HG03457 (cell line): ENCODE measurements around the gene SSBP2.
"Not testable (repeated sequence)": the region's sequence is repeated elsewhere in the genome, so short reads cannot be mapped to it uniquely, and the experiment has no call there.

Experiments used
- ATAC-seq: cut with Tn5 transposase; IDR thresholded peaks from one replicate; pipeline ENCODE4 v1.9.1; 2021; ENCODE audit warnings: moderate number of reproducible peaks; ENCODE audit not compliant: unreplicated experiment

Gene SSBP2

DNA sequence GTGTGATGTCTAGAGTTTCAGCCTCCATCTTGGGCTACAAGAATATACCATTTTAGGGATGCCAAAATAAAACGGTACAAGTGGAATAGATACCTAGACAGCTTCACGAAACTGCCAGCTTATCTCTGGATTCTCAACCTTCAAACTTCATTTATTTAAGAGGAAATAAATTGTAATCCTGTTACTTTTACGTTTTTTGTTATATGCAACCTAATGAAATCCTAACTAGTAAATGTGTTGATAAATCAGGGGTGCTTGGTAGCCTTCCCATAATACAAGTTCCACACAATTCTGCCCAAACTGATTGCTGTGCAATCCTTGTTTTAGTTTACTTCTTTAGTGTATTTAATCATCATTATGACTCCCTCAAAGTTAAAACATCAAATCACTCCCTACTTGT is 75.5 kb downstream of the SSBP2 start:
- ATAC-seq: no peak

DNA sequence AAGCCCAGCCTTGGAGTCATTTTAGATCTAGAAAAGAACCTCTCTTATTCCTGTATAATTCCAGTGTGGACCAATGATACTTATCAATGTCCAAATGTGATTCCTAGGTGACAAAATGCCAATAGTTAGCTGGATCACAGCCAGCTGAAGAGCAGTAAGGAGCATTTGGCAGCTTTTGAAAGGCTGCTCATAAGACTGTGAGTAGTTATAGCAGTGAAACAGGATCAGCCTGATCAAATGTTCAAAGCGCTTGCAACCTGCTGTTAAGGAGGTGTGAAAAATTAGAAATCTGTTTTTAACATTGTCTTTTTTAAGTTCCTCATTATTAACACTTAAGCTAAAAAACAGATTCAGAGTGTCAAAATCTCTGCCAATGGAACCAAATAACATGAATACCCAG is 85.1 kb downstream of the SSBP2 start:
- ATAC-seq: no peak

DNA sequence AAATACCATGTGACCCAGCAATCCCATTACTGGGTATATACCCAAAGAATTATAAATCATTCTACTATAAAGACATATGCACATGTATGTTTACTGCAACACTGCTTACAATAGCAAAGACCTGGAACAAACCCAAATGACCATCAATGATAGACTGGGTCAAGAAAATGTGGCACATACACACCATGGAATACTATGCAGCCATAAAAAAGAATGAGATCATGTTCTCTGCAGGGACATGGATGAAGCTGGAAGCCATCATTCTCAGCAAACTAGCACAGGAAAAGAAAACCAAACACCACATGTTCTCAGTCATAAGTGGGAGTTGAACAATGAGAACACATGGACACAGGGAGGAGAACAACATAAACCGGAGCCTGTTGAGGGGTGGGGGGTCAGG is 90.3 kb downstream of the SSBP2 start:
- not testable (repeated sequence) for ATAC-seq

DNA sequence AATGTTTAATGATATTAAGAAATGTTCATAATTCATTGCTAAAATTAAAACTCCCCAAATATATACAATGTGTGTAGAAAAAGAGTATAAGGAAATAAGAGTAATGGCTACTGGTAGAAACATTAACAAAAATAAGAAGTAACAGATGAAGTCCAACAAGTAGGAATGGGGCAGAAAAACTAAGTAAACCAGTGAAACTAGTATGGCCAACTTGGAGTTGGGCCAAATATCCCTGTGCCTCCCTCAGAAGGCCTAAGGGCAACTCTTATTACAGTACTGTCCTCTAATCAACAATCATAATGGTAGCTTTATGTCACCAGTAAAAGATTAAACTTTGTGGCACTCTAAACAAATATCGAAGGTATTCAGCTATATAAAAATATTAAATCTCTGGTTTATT is 93.5 kb downstream of the SSBP2 start:
- ATAC-seq: no peak

DNA sequence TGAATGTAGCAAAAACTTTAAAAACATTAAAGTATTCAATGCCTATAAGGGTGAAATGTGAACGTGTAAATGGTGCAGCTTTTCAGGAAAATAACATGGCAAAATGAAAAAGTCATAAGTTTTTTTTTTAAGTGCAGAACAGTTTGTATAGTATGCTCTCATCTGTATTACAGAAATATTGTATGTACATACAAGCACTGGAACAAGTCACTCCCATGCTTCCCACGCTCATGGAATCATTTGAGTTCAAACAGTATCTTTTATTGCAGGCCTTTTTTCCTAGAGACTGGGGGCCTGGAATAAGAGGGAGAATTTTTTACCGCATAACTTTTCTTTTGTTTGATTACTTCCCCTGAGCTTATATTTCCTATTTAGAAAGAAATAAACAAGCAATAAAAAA is 94.1 kb downstream of the SSBP2 start:
- ATAC-seq: no peak

DNA sequence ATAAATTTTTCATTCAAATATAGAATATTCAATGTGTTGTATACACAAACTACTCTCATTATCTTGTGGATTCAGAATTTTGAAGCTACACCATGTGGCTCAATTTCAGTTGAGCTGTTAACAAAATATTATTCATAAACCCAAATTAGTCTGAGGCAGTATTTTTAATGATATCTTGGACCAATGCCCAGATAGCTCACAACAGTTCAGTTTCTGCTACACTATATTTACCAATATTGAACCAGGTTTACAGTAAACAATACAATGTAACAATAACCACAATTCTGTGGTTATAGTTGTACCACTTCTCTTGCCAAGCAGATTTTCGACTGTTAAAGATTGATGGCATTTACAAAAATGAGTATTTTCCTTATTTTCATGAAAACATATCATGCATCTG is 99.9 kb downstream of the SSBP2 start:
- no peak for ATAC-seq

DNA sequence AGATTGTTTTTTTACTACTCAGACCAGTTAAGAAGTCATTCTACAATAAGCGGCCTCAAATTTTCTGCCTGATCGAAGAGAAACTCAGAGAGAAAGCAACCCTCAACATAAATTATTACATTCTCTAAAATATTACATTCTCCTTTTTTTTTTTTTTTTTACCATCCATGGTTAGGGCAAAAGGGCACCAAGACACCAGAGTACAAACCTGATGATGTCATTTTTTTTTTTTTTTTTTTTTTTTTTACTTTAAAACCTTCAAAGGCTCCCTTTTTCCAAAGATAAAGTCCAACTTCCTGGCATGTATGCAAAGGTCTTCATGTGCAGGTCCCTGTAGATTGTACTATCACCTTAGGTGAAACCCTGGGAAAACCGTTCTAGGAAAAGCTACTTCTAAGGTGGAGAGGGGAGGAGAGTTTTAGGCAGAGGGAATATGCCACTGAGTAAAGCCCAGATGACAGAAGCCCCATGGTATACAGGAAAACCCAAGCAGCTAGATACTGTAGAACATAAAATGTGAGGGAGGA is 104.4 kb downstream of the SSBP2 start:
- no peak for ATAC-seq

DNA sequence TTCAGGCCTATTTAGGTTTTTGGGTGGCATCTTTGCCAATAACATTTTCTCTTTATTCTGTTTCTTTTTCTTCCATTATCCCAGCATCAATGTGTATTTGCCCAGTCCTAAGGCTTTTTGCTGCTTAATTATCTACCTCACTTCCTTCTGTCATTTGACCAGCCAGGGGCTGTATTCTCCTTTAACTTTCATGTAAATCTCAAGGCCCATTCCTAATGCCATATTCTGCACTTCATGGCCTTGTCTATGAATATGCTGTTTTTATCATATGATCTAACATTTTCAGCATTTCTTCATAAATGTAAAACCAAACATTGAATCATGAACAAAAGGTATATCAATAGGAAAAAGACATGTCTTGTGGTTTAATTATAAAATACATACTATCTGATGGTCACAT is 108.7 kb downstream of the SSBP2 start:
- ATAC-seq: no peak

DNA sequence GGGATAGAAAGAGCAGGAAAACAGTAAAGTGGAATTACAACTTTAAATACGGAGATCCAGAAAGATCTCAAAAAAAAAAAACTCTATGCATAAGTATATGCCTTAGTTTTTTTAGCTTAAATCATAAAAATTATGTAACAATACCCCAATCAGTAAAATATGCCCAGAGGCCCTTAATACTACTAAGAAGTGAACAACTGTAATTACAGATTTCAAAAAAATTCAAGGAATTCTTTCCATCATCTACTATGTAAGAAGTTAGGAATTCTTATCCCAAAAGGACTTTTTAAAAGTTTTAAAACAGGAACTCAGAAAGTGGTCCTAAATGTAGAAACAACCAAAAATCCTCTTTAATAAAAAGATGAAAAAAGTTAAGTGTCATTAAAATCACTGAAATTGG is 111.3 kb downstream of the SSBP2 start:
- ATAC-seq: no peak

DNA sequence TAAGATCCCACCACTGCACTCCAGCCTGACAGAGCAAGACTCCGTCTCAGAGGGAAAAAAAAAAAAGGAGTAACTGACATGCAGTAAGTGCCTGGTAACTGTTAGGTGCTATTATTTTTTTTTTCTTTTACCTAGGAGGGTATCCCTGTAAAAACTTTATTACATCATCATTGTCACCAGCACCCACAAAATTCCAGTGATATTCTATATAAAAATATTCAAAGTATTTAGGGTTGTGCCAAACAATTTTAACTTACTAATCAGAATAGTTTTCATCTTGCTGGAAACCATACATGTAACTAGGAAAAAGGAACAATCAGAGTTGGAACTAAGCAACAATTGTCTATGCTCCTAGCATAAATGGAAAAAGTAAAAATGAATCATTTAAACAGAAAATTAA is 112.4 kb downstream of the SSBP2 start:
- no peak for ATAC-seq

DNA sequence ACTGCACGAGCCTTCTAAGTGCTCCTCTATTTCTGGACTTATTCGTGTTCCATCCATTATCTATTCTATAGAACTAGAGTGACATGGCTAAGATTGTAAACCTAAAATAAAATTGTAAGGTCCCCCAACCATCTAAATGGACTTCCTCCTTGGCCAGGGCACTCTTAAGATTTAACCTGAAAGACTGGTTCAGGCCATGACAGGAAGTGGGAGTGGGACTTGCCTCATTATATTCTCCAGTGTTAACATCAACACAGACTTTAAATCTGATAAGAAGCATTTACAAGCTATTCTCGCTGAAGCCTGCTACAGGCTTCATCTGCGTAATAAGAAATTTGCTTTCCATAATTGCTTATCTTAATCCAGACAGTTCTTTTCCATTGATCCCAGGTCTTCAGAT is 117.0 kb downstream of the SSBP2 start:
- ATAC-seq: no peak

DNA sequence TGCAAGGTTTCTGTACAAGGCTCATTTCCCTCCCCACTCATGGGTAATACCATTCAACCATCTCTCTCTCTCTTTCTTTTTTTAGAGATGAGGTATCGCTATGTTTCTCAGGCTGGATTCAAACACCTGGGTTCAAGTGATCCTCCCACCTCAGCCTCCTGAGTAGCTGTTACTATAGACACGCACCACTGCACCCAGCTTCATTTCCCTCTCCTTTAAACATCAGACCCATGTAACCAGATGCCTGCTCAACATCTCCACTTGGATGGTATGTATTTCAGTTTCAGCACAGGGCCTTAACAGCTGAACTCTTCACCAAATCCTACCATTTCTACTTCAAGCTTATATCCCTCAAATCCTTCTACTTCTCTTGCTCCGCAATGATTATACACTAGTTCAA is 117.4 kb downstream of the SSBP2 start:
- ATAC-seq: no peak

DNA sequence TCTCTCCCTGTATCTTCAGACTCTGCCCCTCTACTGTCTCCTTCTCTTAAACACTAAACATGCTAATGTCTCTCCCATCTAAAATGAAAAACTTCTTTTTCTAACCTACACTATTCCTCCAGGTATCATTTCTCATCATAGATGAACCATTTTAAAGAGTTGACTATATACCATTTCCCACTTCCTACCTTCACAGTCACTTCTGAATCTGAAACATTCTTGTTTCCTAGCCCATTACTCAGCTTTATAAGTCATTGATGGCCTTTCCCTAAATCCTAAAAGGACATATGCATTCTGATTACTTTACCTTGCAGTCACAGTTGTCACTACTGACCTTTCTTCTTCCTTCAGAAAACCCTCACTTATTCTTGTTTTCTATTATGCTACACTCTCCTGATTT is 118.2 kb downstream of the SSBP2 start:
- ATAC-seq: no peak

DNA sequence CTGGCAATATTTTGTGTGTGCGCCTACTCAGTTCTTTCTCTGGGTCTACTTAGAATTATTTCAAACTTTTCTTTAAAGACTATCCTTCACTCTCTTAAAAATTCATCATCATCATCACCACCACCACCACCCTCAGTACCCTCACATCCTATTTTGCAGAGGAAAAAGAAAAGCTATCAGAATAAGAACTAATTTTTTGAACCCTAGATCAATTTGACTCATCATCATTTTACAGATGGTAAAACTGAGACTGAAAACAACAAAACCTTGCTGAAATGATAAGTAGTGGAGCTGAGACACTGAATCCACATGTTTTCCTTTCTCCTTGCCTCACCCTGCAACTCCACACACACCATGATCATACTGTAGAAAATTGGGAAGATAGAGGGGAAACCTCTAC is 119.3 kb downstream of the SSBP2 start:
- no peak for ATAC-seq

DNA sequence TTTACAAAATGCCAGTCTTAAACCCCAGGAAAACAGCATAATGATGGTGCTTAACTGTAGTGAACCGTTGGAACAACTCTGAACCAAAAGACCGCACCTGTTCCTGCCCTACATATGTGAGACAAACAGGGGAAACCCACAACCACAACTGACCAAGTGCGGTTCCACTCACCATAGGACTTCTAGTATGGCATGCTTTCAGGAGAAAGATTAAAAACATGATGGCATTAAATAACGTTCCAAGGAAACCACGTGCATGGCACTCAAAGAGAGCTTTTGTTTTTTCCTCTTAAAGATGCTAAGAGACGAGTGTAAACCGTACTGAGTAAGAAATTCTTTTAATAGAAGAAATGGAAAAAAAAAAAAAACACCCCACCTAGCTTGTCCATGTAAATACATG is 119.8 kb downstream of the SSBP2 start:
- peak; percentile 68 for ATAC-seq

DNA sequence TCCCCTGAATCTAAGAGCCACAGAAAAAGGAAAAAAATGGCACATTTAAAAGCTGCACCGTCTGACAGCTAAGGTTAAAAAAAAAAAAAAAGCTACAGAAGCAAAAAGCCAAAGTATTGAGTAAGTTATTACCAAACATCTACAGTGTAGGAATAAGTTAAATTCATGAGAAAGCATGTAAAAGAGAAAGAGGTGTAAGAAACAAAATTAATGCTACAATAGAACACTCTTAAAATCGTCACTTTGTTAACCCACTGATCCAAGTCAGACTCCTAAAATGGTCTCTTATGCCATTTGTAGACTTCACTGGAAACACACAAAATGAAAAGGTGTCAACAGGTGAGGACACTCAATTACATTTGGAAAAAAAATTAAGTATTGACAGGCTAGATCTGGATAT is 120.2 kb downstream of the SSBP2 start:
- no peak for ATAC-seq

DNA sequence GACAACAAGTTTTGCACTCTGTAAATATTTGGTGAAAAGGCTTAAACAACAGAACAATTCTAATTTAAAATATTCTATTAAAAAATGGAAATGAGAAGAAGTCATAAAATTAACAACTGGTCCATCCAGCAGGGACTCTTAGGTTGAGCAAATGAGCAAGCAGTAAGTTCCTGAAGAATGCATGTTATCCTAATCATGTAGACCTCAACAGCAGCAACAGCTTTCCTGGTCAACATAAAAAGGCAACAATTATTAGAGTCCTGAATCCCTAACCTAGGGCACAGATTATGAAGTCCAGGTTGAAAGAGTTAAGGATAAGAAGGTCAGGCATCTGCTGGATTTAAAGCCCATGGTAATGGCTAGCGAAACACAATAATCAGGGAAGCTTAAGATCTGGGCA is 120.9 kb downstream of the SSBP2 start:
- ATAC-seq: no peak

DNA sequence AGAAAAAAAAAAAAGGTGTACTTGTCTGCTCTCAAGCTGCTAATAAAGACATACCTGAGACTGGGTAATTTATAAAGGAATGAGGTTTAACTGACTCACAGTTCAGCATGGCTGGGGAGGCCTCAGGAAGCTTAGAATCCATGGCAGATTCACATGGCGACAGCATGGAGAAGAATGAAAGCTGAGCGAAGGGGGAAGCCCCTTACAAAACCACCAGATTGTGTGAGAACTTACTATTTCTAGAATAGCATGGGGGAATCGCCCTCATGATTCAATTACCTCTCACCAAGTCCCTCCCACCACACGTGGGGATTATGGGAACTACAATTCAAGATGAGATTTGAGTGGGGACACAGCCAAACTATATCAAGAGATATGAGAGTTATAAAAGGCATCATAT is 122.8 kb downstream of the SSBP2 start:
- not testable (repeated sequence) for ATAC-seq

DNA sequence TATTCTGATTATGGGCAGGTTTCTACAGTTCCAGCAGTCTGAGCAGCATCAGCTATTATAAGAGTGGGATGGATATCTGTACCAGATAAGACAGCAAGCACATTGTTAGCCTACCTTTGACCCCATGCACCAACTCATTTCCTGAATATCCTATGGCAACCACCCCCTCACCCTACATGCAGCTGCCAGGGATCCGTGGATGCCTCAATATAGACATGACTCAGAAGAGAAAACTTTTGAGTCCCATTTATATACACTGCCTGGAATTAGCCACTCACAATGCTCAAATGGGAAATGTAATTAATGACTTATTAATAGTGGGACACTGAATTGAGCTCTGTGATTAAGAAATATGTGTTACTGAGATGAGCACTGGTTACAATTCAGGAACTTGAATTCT is 124.4 kb downstream of the SSBP2 start:
- ATAC-seq: no peak

DNA sequence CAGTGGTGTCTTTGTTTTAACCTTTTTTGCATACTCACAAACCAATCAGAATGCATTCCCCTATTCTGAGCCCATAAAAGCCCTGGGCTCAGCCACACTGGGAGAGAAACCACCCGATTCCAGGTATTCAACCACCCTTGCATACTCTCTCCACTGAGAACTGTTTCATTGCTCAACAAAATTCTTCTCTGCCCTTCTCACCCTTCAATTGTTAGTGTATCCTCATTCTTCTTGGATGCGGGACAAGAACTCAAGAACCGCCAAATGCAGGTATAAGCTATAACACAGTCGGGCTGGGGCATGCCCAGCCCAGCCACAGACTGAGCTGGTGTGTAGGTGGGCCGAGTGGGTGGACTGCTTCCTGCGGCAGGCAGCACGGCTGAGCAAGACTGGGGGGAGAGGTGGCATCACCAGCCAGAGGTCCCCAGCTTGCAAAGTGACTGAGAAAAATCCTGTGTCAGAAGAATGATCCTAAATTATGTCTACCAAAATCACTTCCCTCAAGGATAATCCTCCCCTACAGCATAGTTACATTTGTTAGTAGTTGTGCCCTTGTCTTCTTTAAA is 141.0 kb downstream of the SSBP2 start:
- no peak for ATAC-seq

DNA sequence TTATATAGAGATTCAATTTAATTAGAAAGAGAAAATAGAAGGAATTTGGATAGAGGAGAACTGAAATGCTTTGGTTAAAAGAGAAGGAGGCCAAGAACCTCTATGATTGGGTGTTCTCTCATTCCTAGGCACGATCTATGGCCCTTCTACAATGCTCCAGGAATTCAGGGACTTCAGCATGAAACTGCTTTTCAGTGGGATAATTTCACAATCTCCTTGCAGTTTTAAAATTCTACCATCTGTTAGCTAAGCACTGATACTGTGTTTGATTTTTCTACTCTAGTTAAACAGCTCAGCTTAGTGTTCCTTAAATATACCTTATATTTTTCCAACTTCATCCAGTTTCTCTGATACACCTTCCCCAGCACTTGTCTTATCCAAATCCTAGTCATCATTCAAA is 141.9 kb downstream of the SSBP2 start:
- ATAC-seq: no peak

DNA sequence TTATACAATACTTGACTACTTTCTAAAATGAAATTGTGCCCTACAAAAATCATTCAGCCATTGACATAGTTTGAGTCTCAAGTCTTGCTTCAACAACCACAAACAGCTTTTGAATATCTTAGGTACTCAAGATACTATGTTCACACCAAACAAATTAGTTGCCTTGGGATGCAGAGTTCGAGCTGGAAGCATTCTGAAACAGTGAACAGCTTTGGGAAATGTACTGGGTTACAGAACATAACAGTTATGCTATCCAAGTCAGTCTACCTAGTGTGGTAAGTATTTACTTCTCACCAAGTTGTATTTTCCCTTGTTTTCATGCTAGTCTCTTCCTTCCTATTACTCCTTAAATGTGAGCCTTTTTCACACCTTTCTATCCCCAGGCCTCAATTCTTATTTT is 143.2 kb downstream of the SSBP2 start:
- ATAC-seq: no peak

DNA sequence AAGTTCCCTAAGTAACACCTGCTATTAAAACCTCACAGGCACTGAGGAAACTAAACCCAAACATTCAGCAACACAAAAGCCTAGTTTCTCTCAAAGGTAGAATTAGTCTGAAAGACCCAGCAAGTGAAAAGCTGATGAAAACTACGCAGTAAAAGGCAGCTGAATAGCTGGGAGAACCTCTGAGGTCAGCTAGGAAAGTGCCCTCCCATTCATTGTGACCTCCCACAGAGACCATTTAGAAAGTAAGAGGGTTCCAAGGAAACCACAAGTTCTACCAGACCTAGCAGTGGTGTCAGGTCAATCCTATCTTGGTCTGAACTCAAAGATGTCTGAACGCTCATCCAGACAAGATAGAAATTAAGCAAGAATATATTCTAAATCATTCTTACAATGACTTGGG is 144.7 kb downstream of the SSBP2 start:
- no peak for ATAC-seq

DNA sequence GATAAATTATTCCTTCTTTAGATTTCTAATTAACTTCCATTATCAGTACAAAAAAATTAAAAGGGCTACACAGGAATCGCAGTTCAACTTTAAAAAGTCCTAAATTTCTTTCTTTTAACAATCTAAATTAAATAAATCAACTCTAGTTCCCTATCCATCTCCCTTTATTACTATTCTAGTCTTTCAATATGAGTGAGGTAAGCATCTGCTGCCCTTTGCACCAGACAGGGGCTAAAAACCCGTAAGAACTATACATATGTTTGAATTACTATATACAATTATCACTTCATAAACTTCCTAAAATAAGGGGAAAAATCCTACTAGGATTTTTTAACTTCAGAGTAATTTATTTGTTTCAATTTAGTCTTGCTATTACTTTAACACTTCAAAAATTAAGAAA is 145.6 kb downstream of the SSBP2 start:
- ATAC-seq: no peak
